NOMO-1 (cell line): ENCODE results near the gene RAB1B.
"Not testable (repeated sequence)": the region's sequence is repeated elsewhere in the genome, so short reads cannot be mapped to it uniquely, and the experiment has no call there.

Experiments used
- DNase-seq, 2 experiments: peaks; one replicate each; lab custom pipeline; 2025; ENCODE audit not compliant: unreplicated experiment in 2 of 2; lab: John Stamatoyannopoulos, UW

The RAB1B gene

GRCh38 chr11:66266378-66267038 is 1.9 kb upstream of the RAB1B start:
- DNase-seq = no peak

- no peak for DNase-seq
Observed at GRCh38 chr11:66267039-66267378, 1.4 kb upstream of the RAB1B start.

GRCh38 chr11:66267379-66268243 is 828 bp upstream of the RAB1B start:
- peak; percentile 68 for DNase-seq

- DNase-seq = peak; percentile 49 to 74
Observed at GRCh38 chr11:66268952-66269905, 790 bp downstream of the RAB1B start.

- DNase-seq = no peak
Observed at GRCh38 chr11:66271816-66272215, 3.4 kb downstream of the RAB1B start.

DNA sequence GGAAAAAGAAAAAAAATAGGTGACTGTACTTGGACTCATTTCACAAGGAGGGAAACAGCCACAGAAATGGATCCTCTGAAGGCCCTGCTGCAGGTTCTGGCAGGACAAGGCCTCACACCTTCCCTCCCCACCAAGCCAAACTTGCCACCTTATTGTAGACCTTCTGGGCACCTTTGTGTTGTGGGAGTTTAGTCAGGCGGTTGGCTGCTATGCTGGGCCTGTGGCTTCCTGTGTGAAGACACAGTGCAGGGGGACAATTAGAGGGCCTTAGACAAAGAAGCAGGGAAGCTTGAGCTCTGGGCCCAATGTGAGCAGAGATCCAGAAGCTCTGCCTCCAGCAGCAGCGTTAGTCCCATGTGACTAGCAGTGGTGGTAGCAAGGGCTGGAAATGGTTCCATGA is 4.2 kb downstream of the RAB1B start:
- DNase-seq = no peak

DNA sequence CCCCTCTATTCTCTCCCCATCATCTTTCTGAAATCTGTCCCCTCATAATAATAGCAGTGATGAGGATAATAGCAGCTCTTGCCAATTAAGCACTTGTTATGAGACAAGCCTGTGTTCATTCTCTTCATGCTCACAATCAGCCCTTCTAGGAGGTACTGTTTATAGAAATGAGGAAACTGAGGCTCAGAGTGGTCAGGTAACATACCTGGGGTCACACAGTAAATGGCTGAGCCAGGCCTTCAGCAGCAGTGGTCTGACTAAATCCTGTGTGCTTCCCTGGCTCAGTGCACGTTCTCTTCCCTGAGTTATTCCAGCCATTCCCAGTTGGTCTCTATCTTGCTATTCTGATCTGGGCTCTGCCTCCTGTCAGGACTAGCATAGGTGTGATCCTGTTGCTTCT is 5.8 kb downstream of the RAB1B start:
- no peak for DNase-seq

DNA sequence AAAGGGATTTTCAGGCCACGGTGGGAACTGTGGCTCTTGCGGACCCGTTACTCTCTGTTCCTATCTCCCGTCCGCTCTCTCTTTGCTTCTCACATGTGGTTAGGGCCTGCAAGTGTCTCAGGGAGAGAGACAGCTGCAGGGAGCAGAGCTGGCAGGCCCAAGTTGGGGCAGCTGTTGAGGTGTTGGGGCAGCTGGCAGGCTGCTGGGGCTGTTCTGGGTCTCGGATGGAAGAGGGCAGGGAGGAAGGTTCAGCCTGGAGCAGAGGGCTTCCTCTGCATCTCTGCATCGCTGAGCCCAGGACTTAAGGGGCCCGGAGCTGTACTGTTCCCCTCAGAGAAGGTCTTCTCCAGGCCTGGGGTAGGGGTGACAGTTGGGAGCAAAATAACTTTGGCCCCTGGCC is 7.0 kb downstream of the RAB1B start:
- DNase-seq = no peak

DNA sequence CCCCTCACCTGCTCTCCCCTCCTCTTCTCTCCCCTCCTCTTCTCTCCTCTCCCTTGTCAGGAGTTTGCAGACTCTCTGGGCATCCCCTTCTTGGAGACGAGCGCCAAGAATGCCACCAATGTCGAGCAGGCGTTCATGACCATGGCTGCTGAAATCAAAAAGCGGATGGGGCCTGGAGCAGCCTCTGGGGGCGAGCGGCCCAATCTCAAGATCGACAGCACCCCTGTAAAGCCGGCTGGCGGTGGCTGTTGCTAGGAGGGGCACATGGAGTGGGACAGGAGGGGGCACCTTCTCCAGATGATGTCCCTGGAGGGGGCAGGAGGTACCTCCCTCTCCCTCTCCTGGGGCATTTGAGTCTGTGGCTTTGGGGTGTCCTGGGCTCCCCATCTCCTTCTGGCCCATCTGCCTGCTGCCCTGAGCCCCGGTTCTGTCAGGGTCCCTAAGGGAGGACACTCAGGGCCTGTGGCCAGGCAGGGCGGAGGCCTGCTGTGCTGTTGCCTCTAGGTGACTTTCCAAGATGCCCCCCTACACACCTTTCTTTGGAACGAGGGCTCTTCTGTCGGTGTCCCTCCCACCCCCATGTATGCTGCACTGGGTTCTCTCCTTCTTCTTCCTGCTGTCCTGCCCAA is 7.7 kb downstream of the RAB1B start:
- no peak for DNase-seq

DNA sequence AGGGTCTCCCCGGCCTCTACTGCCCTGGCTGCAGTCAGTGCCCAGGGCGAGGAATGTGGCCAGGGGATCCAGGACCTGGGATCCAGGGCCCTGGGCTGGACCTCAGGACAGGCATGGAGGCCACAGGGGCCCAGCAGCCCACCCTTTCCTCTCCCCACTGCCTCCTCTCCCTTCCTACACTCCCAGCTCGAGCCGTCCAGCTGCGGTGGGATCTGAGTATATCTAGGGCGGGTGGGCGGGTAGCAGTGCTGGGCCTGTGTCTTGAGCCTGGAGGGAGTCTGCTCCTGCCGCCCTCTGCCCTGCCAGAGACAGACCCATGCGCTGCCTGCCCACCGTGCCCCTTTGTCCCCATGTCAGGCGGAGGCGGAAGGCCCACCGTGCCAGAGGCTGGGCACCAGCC is 8.2 kb downstream of the RAB1B start:
- not testable (repeated sequence) for DNase-seq

DNA sequence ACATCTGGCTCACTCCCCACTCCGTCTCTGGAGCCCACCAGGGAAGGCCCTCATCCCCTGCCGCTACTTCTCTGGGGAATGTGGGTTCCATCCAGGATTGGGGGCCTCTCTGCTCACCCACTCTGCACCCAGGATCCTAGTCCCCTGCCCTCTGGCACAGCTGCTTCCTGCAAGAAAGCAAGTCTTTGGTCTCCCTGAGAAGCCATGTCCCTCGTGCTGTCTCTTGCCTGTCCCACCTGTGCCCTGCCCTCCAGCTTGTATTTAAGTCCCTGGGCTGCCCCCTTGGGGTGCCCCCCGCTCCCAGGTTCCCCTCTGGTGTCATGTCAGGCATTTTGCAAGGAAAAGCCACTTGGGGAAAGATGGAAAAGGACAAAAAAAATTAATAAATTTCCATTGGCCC is 8.6 kb downstream of the RAB1B start:
- DNase-seq = not testable (repeated sequence)

DNA sequence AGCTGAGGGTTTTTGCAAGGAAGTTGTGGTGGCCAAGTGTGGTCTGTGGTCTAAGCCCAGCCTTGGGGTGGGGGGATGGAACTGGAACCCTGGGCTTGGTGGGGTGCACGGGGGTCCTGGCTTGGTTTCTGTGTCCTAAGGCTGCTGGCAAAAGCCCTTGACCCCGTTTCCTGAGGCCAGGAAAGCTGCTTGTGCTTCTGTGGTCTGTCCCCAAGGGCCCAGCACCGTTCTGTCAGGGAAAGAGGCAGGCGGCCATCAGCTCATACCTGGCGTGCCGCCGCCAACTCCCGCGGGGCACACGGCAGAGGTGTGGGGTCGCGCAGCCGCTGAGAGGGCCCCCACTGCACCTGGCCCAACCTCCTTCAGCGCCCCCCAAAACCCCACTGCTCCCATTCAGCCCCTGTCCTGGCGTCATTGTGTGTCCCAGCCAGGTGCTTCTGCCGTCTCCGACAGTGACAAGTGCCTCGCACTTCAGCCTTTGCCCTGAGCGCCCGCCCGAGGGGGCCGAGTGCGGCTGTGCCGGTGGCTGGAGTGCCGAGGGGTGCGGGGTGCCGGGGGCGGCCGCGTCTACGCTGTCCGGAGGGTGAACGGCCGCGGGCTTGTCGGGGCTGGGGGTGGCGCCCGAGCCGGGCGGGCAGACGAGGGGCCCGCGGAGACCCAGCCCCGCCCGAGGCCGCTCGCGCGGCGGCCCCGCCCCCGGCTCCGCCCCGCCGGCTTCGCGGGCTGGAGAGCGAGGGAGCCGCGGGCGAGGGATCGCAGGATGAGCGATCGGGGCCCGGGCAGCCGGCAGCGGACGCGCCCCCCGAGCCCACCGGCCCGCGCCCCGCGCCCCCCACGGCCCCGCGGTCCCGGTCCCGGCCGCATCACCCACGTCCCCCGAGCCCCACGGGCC is 9.3 kb downstream of the RAB1B start, which contains the start of gene CNIH2:
CNIH2 (plus strand) TSS at position 705 of the 892 bp plus-strand sequence. CDS start 282 bp downstream, outside the sequence.
- DNase-seq = no peak

- no peak for DNase-seq
Observed at GRCh38 chr11:66278363-66279091, 10.1 kb downstream of the RAB1B start.

DNA sequence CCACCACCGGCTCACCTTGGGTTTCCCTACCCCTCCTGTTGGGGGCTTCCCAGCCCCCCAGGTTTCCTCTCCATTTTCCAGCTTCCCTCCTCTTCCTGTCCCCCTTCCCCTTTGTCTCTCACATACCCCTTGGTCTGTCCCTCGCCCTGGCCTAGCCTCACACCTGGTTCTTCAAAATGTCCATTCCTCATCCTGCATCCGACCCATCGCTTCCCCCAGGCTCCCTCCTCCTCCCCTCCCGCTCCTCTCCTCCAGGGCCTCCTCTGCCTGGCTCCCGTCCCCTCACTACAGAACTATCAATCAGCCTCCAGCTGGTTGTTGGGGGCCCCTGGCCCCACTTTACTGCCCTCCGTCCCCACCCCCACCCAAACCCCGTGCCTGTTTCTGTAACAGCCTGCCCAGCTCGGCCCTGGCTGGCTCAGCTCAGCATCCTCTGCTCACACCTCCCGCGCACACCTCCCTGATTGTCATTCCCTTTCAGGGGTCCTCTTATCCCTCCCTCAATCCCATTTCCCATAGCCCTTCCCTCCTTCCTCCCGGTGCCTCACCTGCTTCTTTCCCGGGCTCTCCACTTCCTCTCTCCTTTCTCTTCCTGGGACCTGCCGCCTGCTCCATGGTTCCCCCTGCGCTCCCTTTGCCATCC is 10.8 kb downstream of the RAB1B start:
- no peak for DNase-seq

DNA sequence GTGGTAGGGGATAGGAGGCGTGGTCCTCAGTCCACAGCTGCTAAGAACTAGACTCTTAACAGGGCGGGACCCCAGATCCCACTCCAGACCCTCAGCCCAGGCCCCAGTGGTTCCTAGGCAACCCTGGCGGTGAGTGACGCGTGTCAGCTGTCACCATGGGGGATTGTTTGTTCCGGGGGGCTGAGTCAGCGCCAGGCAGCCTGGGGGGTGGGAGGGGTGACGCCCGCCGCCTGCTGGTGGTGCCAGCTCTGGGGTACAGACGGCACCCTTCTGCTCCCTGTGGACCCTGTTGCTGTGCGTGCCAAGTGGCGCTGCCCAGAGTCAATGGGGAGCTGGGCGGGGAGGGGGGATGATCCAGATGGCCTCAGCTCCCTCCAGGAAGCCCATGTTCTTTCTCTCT is 12.0 kb downstream of the RAB1B start:
- no peak for DNase-seq

DNA sequence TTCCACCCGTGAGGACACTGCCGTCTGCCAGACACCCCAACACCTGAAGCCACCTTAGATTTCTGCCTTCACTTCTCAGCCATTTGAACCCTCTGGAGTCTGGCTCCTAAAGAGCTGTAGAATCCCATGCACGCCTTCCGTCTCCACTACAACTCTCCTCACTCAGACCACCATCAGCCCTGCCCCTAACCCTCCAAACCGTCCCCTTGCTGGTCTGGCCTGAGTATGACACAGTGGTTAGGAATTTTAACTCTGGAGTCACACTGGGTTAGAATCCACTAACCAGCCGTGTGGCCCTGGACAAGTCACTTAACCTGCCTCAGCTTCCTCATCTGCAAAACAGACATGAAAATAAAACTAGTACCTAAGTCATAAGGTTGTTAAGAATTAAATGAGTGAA is 12.6 kb downstream of the RAB1B start:
- DNase-seq = no peak

- DNase-seq = no peak
Observed at GRCh38 chr11:66281776-66282467, 13.5 kb downstream of the RAB1B start.
